Stimulated activated naive CD8-positive, alpha-beta T cell treated with anti-CD3 and anti-CD28 coated beads, Interleukin-15, Interleukin-2, amounts not matched to agents 100 ng/mL and 50 ng/mL, for 24 hours (primary cell): ENCODE data around the gene TMEM271.
"Not testable (repeated sequence)": the region's sequence is repeated elsewhere in the genome, so short reads cannot be mapped to it uniquely, and the experiment has no call there.

ENCODE experiments used
- H3K27ac Mint-ChIP-seq: one replicate; pipeline ENCODE4 v1.8.0; 2021; ENCODE audit warnings: mild to moderate bottlenecking, mixed read lengths
- H3K27me3 Mint-ChIP-seq: one replicate; pipeline ENCODE4 v1.8.0; 2021; ENCODE audit warnings: mixed read lengths
- H3K36me3 Mint-ChIP-seq: one replicate; pipeline ENCODE4 v1.8.0; 2021; ENCODE audit warnings: low read depth, mixed read lengths
- H3K4me1 Mint-ChIP-seq: one replicate; pipeline ENCODE4 v1.8.0; 2021; ENCODE audit warnings: low read depth, mixed read lengths
- H3K4me3 Mint-ChIP-seq: one replicate; pipeline ENCODE4 v1.8.0; 2021; ENCODE audit warnings: mild to moderate bottlenecking, mixed read lengths
- H3K9me3 Mint-ChIP-seq: one replicate; pipeline ENCODE4 v1.8.0; 2021; ENCODE audit warnings: mixed read lengths

The TMEM271 gene

DNA sequence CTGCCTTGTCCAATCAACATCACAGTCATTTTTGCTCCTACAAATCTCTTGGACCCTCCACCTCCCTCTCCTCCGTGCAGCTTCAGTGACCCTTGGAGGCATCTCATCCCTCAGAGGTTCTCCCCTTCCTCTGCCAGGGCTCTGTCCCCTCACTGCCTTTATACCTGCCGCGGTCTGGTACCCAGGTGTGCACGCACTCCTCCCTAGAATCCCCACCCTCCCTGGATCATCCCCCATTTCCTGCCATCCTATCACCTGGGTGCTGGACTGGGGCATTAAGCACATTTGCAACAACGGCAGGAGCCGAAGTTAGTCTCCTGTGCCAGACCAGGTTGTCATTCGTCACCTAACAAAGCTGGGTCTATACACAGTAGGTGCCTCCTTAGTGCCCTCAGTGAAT, 10.1 kb downstream of the TMEM271 start:
- H3K27ac Mint-ChIP-seq = no peak overlapping the region
- H3K4me3 Mint-ChIP-seq = no peak overlapping the region
- H3K36me3 Mint-ChIP-seq = no peaks in the 10 kb centered on the region
- no peaks in the 10 kb centered on the region for H3K4me1 Mint-ChIP-seq
- peaks cover 7% of the 10 kb centered on the region for H3K9me3 Mint-ChIP-seq
- peaks cover 7% of the 10 kb centered on the region for H3K27me3 Mint-ChIP-seq

DNA sequence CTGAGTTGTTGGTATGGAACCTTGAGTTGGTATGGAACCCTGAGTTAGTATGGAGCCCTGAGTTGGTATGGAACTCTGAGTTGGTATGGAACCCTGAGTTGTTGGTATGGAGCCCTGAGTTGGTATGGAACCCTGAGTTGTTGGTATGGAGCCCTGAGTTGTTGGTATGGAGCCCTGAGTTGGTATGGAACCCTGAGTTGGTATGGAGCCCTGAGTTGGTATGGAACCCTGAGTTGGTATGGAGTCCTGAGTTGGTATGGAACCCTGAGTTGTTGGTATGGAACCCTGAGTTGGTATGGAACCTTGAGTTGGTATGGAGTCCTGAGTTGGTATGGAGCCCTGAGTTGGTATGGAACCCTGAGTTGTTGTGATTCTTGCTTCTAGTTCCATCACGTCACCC, 10.5 kb downstream of the TMEM271 start:
- not testable (repeated sequence) for H3K9me3 Mint-ChIP-seq, H3K36me3 Mint-ChIP-seq, H3K4me1 Mint-ChIP-seq

DNA sequence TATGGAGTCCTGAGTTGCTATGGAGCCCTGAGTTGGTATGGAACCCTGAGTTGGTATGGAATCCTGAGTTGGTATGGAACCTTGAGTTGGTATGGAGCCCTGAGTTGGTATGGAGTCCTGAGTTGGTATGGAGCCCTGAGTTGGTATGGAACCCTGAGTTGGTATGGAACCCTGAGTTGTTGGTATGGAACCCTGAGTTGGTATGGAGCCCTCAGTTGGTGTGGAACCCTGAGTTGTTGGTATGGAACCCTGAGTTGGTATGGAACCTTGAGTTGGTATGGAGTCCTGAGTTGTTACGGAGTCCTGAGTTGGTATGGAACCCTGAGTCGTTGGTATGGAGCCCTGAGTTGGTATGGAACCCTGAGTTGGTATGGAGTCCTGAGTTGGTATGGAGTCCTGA, 13.6 kb downstream of the TMEM271 start:
- H3K27me3 Mint-ChIP-seq, H3K36me3 Mint-ChIP-seq, H3K4me3 Mint-ChIP-seq, H3K9me3 Mint-ChIP-seq, H3K27ac Mint-ChIP-seq, H3K4me1 Mint-ChIP-seq: not testable (repeated sequence)

More for the DNA sequence above, 10.5 kb downstream of the TMEM271 start:
- H3K27ac Mint-ChIP-seq, H3K4me3 Mint-ChIP-seq, H3K27me3 Mint-ChIP-seq: not testable (repeated sequence)

DNA sequence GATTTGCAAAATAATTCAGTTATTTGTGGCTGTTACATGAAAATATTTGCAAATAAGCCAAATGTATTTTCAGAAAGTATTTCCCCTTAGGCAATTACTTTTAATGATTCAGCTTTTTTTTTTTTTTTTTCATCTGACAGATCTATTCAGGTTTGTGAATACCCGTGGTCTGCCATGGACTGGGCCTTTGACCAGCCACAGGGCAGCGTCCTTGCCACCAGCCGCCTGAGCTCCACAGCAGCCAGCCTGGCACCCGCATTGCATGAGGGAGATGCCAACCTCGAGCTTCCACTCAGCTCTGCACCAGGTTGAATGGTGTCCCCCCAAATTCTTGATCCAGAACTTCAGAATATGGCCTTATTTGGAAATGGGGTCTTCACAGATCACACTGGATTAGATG, 14.7 kb downstream of the TMEM271 start:
- Mint-ChIP-seq H3K36me3 (no peaks in the 10 kb centered on the region), H3K4me1 (no peaks in the 10 kb centered on the region), H3K27me3 (peaks cover 4% of the 10 kb centered on the region), H3K9me3 (peaks cover 11% of the 10 kb centered on the region), H3K4me3 (no peak overlapping the region), H3K27ac (no peak overlapping the region)

DNA sequence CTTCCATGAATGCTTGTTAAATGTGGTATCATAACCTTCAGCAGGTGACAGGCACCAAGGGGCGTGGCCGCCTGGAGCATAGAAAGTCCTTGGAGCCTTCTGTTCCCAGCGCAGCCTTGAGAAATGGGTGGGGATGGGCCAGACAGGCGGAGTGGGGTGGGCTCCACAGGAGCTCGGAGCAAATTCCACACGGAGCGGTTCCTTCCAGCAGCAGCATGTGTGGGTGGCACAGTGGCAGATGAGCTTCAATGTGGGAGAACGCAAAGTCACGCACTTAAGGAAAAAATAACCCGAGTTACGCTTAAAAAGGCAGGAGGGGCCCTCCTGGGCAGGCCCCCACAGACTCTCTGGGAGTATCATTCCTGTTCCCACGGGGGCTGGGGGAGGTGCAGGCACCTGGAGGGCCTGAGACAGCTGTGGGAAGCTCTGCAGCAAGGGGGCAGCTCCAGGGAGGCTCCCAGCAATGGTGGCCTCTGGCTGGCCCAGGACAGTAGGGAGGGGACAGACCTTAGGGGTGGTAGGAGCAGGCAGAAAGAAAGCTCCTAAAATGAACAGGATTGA, 15.3 kb downstream of the TMEM271 start:
- Mint-ChIP-seq H3K27ac (no peak overlapping the region), H3K36me3 (no peaks in the 10 kb centered on the region), H3K9me3 (peaks cover 11% of the 10 kb centered on the region), H3K4me3 (no peak overlapping the region), H3K27me3 (peaks cover 4% of the 10 kb centered on the region), H3K4me1 (no peaks in the 10 kb centered on the region)

DNA sequence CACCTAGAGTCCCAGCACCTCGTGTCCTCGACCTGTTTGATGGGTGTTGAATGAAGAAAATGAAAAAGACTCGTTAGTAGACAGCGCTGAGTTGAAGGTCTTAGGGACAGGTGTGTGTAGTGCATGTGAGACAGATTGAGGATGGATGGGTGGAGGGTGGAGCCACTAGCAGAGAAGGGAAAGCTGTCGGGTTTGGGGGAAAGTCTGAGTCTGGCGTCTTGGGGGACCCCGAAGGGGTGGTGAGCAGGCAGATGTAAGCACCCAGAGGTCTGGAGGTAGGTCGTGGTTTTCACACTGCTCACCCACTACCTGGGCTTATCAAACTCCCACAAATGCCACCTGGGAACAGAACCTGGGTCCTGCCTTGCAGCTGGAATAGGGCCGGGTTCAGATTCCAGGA, 16.0 kb downstream of the TMEM271 start:
- H3K9me3 Mint-ChIP-seq = peaks cover 11% of the 10 kb centered on the region
- H3K36me3 Mint-ChIP-seq = no peaks in the 10 kb centered on the region
- H3K27ac Mint-ChIP-seq = no peak overlapping the region
- no peaks in the 10 kb centered on the region for H3K4me1 Mint-ChIP-seq
- H3K4me3 Mint-ChIP-seq = no peak overlapping the region
- H3K27me3 Mint-ChIP-seq = peaks cover 4% of the 10 kb centered on the region

DNA sequence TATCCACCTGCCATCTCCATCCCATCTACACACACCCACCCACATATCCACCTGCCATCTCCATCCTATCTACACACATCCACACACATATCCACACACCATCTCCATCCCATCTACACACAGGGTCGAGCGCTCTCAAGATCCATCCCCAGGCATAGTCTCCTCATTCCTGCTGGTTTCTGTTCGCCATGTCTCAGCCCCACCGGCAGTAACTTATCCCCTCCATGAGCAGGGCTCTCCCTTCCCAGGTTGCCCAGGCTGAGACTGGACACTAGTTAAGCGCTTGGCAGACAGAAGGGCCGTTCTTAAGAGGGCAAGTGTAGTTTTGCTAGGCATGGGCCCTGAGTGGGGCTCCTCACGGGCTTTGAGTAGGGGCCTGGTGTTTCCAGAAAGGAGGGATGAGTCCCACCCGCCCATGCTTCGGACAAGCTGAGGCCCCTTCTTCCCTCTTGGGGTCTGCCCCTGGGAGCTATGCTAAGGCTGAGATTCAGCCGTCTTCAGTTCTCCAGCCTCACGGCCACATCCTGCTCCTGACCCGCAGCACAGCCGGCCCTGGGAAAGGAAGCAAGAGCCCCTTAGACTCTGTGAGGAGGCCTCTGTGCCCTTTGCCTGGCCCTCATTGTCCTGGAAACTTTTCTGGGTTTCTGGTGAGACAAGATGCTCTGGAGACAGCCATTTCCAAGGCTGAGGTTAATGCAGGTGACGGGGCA, 20.4 kb downstream of the TMEM271 start:
- H3K4me1 Mint-ChIP-seq = no peaks in the 10 kb centered on the region
- peaks cover 13% of the 10 kb centered on the region for H3K27me3 Mint-ChIP-seq
- H3K9me3 Mint-ChIP-seq = peaks cover 12% of the 10 kb centered on the region
- H3K4me3 Mint-ChIP-seq = no peak overlapping the region
- H3K36me3 Mint-ChIP-seq = no peaks in the 10 kb centered on the region
- H3K27ac Mint-ChIP-seq = no peak overlapping the region

DNA sequence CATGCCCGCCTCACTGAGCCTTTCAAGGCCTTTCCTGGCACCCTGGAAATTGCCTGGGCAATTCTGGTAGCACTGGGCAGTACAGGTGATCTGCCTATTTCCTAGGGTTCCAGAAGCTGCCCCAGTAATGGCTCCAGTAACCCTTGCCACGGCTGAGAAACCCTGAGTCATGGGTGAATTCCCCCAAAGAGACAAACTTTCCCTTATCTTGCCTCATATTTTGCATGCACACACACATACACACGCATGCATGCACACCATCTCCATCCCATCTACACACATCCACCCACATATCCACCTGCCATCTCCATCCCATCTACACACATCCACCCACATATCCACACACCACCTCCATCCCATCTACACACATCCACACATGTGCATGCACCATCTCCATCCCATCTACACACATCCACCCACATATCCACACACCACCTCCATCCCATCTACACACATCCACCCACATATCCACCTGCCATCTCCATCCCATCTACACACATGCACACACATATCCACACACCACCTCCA, 21.2 kb downstream of the TMEM271 start:
- Mint-ChIP-seq H3K9me3 (peaks cover 12% of the 10 kb centered on the region), H3K27me3 (peaks cover 13% of the 10 kb centered on the region)
- not testable (repeated sequence) for H3K4me1 Mint-ChIP-seq, H3K36me3 Mint-ChIP-seq, H3K27ac Mint-ChIP-seq, H3K4me3 Mint-ChIP-seq

DNA sequence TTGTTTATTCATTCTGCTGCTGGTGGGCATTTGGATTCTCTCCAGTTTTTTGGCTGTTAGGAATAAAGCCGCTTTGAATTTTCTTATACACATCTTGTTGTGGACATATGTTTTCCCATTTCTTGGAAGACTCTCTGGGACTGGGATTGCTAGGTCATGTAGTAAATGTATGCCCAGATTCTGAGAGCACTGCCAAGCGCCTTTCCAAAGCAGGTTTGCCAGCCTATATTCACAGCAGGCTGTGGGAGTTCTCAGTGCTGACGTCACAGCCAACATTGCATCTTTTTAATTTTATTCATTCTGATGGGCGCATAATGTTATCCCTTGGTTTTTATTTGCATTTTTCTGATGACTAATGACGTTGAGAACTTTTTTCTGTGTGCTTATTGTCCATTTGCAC, 24.1 kb downstream of the TMEM271 start:
- Mint-ChIP-seq H3K4me1 (no peaks in the 10 kb centered on the region), H3K9me3 (peaks cover 8% of the 10 kb centered on the region), H3K27me3 (peaks cover 21% of the 10 kb centered on the region), H3K27ac (no peak overlapping the region), H3K36me3 (no peaks in the 10 kb centered on the region), H3K4me3 (no peak overlapping the region)

DNA sequence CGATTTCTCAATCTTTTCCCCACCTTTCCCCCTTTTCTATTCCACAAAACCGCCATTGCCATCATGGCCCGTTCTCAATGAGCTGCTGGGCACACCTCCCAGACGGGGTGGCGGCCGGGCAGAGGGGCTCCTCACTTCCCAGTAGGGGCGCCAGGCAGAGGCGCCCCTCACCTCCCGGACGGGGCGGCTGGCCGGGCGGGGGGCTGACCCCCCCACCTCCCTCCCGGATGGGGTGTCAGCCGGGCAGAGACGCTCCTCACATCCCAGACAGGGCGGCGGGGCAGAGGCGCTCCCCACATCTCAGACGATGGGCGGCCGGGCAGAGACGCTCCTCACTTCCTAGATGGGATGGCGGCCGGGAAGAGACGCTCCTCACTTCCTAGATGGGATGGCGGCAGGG, 25.8 kb downstream of the TMEM271 start:
- not testable (repeated sequence) for H3K4me1 Mint-ChIP-seq, H3K27ac Mint-ChIP-seq, H3K4me3 Mint-ChIP-seq, H3K9me3 Mint-ChIP-seq, H3K36me3 Mint-ChIP-seq
- H3K27me3 Mint-ChIP-seq = peaks cover 24% of the 10 kb centered on the region

DNA sequence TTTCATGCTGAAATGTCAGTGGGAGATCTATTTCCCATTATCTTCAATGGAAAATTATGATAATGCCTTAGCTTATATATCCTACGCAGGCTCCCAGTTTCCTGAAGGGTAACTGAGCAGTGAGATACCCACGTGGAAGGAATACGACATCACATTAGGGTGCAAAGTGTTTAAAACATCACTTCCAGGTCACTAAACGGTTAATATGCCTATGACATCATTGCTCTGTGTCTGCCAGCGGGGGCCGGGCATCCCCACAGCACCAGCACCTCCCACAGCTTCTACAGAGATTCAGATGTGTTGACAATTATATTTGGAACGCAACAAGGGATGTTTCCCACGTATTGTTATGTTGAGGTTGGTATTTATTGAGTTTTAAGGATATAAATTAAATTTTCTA, 27.1 kb downstream of the TMEM271 start:
- Mint-ChIP-seq H3K4me3 (no peak overlapping the region), H3K27ac (no peak overlapping the region)

DNA sequence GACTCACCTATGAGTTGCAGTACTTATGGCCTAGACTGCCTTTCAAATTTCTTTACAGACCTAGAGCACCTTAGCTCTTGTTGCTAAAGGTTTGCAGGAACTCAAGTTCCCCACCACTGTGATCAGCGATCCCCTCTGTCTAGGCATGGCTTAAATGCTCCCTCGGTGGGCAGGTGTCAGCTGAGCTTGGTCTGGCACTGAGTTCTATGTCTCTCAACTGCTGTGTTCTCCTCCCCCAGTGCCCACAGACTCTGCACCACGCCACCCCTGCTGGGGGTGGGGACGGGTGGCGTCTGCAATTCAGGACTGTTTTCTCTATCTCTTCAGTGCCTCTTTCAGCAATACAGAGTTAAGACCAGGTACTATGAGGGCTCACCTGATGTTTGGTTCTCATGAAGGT, 30.5 kb downstream of the TMEM271 start:
- H3K27ac Mint-ChIP-seq = no peak overlapping the region

More for the DNA sequence above, 27.1 kb downstream of the TMEM271 start:
- Mint-ChIP-seq H3K9me3 (peaks cover 13% of the 10 kb centered on the region), H3K36me3 (no peaks in the 10 kb centered on the region), H3K4me1 (no peaks in the 10 kb centered on the region), H3K27me3 (peaks cover 24% of the 10 kb centered on the region)

DNA sequence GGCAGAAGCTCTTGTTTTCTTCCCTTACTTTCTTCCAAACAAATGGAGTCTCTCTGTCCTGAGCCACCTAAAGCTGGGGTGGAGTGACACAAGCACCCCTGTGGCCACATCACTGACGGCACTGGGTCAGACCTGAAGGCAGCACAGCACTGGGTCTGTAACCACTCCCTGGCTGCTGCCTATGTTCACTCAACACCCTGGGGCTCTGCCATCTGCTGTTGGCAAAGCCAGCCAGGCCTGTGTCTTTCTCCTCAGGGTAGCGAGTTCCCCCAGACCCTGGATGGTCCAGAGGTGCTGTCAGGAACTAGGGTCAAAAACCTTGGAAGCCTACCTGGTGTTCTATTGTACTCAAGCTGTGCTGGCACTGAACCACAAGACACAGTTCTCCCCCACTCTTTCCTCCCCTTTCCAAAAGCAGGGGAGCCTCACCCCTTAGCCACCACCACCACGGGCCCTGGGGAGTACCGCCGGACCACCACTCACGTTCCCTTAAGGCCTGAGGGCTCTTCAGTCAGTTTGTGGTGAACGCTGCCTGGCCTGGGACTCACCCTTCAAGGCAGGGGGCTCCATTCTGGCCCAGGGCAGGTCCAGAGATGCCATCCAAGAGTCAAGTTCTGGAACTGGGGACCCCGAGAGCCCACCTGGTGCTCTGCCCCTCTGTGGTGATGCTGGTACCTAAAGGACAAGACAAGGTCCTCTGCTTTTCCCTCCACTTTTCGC, 31.5 kb downstream of the TMEM271 start:
- Mint-ChIP-seq H3K36me3 (peaks cover under 1% of the 10 kb centered on the region), H3K27me3 (peaks cover 12% of the 10 kb centered on the region), H3K27ac (no peak overlapping the region)

More for the DNA sequence above, 30.5 kb downstream of the TMEM271 start:
- Mint-ChIP-seq H3K4me1 (no peaks in the 10 kb centered on the region), H3K4me3 (no peak overlapping the region), H3K36me3 (no peaks in the 10 kb centered on the region), H3K9me3 (peaks cover 12% of the 10 kb centered on the region), H3K27me3 (peaks cover 14% of the 10 kb centered on the region)

DNA sequence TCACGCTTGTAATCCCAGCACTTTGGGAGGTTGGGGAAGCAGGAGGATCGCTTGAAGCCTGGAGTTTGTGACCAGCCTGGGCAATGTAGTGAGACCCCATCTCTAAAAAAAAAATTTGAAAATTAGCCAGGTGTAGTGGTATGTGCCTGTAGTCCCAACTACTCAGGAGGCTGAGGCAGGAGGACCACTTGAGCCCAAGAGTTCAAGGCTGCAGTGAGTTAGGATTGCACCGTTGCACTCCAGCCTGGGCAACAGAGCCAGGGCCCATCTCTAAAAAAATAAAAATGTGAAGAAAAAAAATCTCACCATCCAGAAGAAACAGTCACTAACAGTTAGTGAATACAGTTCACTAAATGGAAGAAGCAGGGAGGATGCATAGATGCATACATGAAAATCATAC, 34.8 kb downstream of the TMEM271 start:
- Mint-ChIP-seq H3K4me1 (no peaks in the 10 kb centered on the region), H3K27ac (no peak overlapping the region), H3K36me3 (peaks cover 24% of the 10 kb centered on the region), H3K9me3 (peaks cover 12% of the 10 kb centered on the region), H3K27me3 (peaks cover 2% of the 10 kb centered on the region), H3K4me3 (no peak overlapping the region)

More for the DNA sequence above, 31.5 kb downstream of the TMEM271 start:
- Mint-ChIP-seq H3K4me3 (no peak overlapping the region), H3K4me1 (no peaks in the 10 kb centered on the region), H3K9me3 (peaks cover 12% of the 10 kb centered on the region)

DNA sequence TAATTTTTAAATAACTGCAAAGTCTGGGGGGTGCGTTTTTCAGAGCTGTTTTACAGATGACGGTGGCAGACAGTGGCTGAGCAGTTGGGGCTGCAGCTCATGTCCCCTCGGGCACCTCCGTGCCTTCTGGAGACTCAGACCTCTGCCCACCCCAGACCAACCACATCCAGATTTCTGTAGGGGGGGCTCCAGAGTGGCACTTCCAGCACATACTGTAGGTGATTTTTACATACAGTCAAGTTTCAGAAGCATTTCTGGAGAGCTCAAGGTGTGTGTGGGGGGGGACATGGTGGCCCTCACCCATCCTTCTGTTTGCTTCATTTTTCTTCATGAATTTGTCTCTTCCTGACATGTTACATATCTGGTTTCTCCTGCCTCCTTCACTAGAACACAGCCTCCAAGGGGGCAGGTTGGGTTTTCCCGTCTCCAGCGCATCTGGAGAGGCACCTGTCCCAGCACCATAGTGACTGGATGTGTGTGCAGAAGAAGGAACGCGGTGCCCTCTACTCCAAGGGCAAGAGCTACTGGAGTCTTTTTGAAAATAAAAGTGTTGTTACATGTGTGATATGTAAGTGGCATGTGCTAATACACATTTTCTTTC, 37.5 kb downstream of the TMEM271 start:
- H3K9me3 Mint-ChIP-seq = peaks cover 4% of the 10 kb centered on the region
- H3K36me3 Mint-ChIP-seq = peaks cover 42% of the 10 kb centered on the region

More for the DNA sequence above, 37.5 kb downstream of the TMEM271 start:
- no peak overlapping the region for H3K27ac Mint-ChIP-seq
- no peaks in the 10 kb centered on the region for H3K4me1 Mint-ChIP-seq
- H3K4me3 Mint-ChIP-seq = no peak overlapping the region
- H3K27me3 Mint-ChIP-seq = no peaks in the 10 kb centered on the region
